ENCODE results near the gene ITGB7.

GRCh38 chr12:53234271-53234914 lies 27.3 kb upstream of the ITGB7 start:
- TF ChIP-seq CTCF (IDR thresholded peaks at IDR 0.05 in 8 of 11, conservative IDR thresholded peaks at IDR 0.05 in 3 of 11) (no peak), POLR2A (IDR thresholded peaks at IDR 0.05) (no peak)
